Common myeloid progenitor, CD34-positive (primary cell): ENCODE data around the gene RNF113A.

Experiments used
- CTCF ChIA-PET: fragments of 350-600 bp; sonication (Branson Sonifier 250); formaldehyde crosslinking; loops from one replicate; lab custom pipeline; 2021; ENCODE audit warnings: antibody characterized with exemption; lab: Charles Lee
- POLR2A ChIA-PET: fragments of 350-600 bp; sonication (Branson Sonifier 250); formaldehyde crosslinking; loops from one replicate; lab custom pipeline; 2021; ENCODE audit warnings: antibody characterized with exemption; lab: Charles Lee
- DNase-seq, 3 donors: peaks; one replicate each; pipeline versions ENCODE4 v3.0.0 to v3.0.0-alpha.2; 2013
- H3K27ac ChIP-seq, 2 experiments: 1 replicate in 1 of 2; 2 replicates in 1 of 2; pipeline ENCODE4 v1.7.0; 2013; ENCODE audit warnings: inconsistent platforms in 2 of 2, low read length in 2 of 2, mild to moderate bottlenecking in 2 of 2, low read depth in 1 of 2, moderate library complexity in 1 of 2; ENCODE audit not compliant: severe bottlenecking in 2 of 2, insufficient read depth in 1 of 2, poor library complexity in 1 of 2
- H3K27me3 ChIP-seq, 5 experiments: replicated peaks in 2 of 5; 1 replicate in 3 of 5; 2 replicates in 2 of 5; pipeline versions ENCODE4 v1.6.1 to v1.7.0; 2013; ENCODE audit warnings: low read length in 4 of 5, mild to moderate bottlenecking in 2 of 5, moderate library complexity in 2 of 5, inconsistent platforms in 1 of 5; ENCODE audit not compliant: insufficient read depth in 5 of 5, control insufficient read depth in 4 of 5
- H3K36me3 ChIP-seq, 4 experiments: 1 replicate in 2 of 4; 2 replicates in 2 of 4; pipeline versions ENCODE4 v1.6.1 to v1.7.0; 2013; ENCODE audit warnings: low read length in 3 of 4, control low read depth in 1 of 4, mild to moderate bottlenecking in 1 of 4; ENCODE audit not compliant: control insufficient read depth in 4 of 4, insufficient read depth in 4 of 4
- H3K4me1 ChIP-seq, 4 experiments: 1 replicate in 3 of 4; 2 replicates in 1 of 4; pipeline versions ENCODE4 v1.6.1 to v1.7.1; 2013; ENCODE audit warnings: low read length in 3 of 4, mild to moderate bottlenecking in 3 of 4, control low read depth in 1 of 4, inconsistent platforms in 1 of 4, moderate library complexity in 1 of 4; ENCODE audit not compliant: control insufficient read depth in 4 of 4, insufficient read depth in 4 of 4; ENCODE audit errors: control extremely low read depth in 1 of 4
- H3K4me3 ChIP-seq, 7 experiments: 1 replicate in 4 of 7; 2 replicates in 3 of 7; pipeline versions ENCODE4 v1.5.1 to v1.7.0; 2013; ENCODE audit warnings: mild to moderate bottlenecking in 7 of 7, low read length in 6 of 7, moderate library complexity in 6 of 7, inconsistent platforms in 2 of 7, low read depth in 2 of 7, control low read depth in 1 of 7; ENCODE audit not compliant: insufficient read depth in 4 of 7, control insufficient read depth in 1 of 7; ENCODE audit errors: extremely low read depth in 1 of 7
- H3K9me3 ChIP-seq, 5 experiments: 1 replicate in 4 of 5; 2 replicates in 1 of 5; pipeline versions ENCODE4 v1.6.1 to v1.7.1; 2013; ENCODE audit warnings: low read length in 4 of 5, mild to moderate bottlenecking in 2 of 5, inconsistent platforms in 1 of 5, low read depth in 1 of 5, moderate library complexity in 1 of 5; ENCODE audit not compliant: control insufficient read depth in 4 of 5, insufficient read depth in 2 of 5; ENCODE audit errors: control extremely low read depth in 1 of 5
- whole genome bisulfite sequencing: methylation state at CpG from one replicate; pipeline ENCODE4 v1.1.5; 2013; ENCODE audit not compliant: insufficient coverage; 5-methylcytosine and 5-hydroxymethylcytosine counted together

Gene RNF113A

DNA sequence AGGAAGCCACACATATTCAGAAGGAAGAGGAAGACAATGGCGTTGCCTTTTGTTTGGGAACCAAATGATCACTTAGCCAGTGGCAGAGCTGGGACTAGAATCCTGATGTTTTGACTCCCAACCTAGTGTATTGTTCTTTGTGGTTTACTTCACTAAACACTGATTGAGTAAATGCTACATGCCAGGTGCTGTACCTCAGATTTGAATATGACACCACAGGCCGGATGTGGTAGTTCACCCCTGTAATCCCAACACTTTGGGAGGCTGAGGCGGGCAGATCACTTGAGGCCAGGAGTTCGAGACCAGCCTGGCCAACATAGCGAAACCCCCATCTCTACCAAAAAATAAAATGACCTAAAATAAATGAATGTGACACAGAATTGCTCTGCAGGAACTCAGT lies 8.5 kb upstream of the RNF113A start:
- H3K27ac ChIP-seq, result no peak overlapping the region
- no peak overlapping the region for H3K4me3 ChIP-seq
- H3K9me3 ChIP-seq, result no peaks in the 10 kb centered on the region
- H3K27me3 ChIP-seq, result no peaks in the 10 kb centered on the region
- ChIA-PET POLR2A (no interaction called here), CTCF (interaction anchor here (0.6 to 0.9 kb wide), 2 partner anchors 44 to 89 kb away, joined by 3 read pairs; partner anchors contain the start of gene RPL39)
- DNase-seq, result no peak
- H3K36me3 ChIP-seq, result peaks cover 0 to 8% (median 2%) of the 10 kb centered on the region in 4 experiments
- H3K4me1 ChIP-seq, result no peaks in the 10 kb centered on the region
- 80% methylated on average over 1 of the region's 5 CpGs for WGBS

DNA sequence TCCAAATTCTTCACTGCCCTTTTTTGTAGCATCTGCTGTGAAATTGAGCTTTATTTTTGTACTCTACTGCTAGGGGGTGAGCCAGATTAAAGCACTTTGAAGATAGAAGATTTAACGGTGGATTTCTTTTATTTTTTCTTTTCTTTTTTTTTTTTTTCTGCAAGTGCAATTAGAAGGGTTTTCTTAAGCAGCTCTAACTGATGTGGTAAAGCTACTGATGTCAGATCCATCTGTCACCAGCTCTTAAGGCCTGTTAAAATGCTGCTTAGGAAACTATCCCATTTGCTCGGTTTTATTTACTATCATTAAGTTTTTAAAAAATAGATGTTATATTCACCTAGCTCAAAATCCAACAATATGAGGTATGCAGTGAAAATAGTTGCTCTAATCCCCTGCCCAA lies 7.2 kb upstream of the RNF113A start:
- no CpG with 5 or more reads among the region's 2 CpGs for WGBS
- Histone ChIP-seq H3K27ac (no peak overlapping the region), H3K9me3 (no peaks in the 10 kb centered on the region), H3K36me3 (peaks cover 0 to 8% (median 2%) of the 10 kb centered on the region in 4 experiments), H3K4me1 (no peaks in the 10 kb centered on the region), H3K4me3 (no peak overlapping the region), H3K27me3 (no peaks in the 10 kb centered on the region)
- POLR2A ChIA-PET, result no interaction called here
- DNase-seq, result no peak
- CTCF ChIA-PET, result interaction anchor here (0.8 to 1.3 kb wide), 4 partner anchors 9 to 87 kb away, joined by 3 to 6 read pairs (median 4); partner anchors contain the start of gene RPL39

DNA sequence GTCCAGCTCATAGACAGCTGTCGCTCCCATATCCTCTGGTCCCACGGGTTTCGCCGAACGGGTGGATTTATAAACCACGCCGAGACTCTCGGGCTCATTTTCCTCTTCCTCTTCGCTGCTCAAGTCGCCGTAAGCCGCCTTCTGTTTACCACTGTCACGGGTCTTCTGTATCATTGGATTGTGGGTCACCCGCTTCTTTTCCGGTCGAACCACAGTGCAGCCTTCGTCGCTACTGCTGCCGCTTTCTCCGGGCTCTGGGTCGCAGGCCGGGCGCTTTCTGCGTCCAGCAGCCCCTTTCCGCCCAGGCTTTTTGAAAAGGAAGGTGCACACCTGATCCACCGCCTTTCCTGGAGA lies 311 bp downstream of the RNF113A start:
- H3K4me1 ChIP-seq, result peaks cover 0 to 14% (median 10%) of the 10 kb centered on the region in 4 experiments
- peak; percentile 34 to 71 (median 57) for DNase-seq
- H3K27me3 ChIP-seq, result peaks cover 0 to 10% (median 0%) of the 10 kb centered on the region in 5 experiments
- ChIA-PET CTCF (interaction anchor here (1.3 to 2.4 kb wide), 2 partner anchors 10 to 11 kb away, joined by 4 to 7 read pairs; no protein-coding TSS in a partner anchor), POLR2A (interaction anchor here (1.0 to 2.3 kb wide), 3 partner anchors 9 to 80 kb away, joined by 3 to 10 read pairs (median 4); partner anchors contain the start of gene RPL39)
- 37% methylated on average over 26 of the region's 26 CpGs for WGBS
- H3K9me3 ChIP-seq, result peaks cover 0 to 5% (median 0%) of the 10 kb centered on the region in 5 experiments
- H3K36me3 ChIP-seq, result peaks cover 0 to under 1% (median 0%) of the 10 kb centered on the region in 4 experiments
- peak overlapping the region; percentile 85 to 95 for H3K27ac ChIP-seq
- peak overlapping the region; percentile 72 to 93 (median 84) for H3K4me3 ChIP-seq

DNA sequence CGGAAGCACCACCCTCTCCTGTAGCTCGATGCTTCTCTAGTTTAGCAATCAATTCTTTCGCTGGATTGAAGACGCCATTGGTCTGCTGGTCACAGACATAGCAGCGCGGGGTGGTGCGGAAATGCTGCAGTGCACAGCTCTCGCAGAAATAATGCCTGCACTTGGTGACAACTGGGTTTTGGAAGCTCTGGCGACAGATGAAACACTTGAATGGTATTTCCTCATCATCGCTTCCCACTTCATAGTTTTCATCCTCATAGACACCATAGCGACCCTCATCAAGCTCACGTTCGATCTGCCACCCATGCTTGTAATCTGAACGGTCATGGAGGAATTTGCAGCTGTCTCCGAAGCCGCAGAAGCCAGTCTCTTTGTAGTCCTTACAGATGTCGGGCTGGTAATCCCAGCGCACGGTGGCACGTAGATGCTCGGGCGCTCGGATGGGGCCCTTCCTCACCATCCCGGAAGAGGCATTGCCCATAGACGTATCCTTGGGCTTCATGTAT lies 854 bp downstream of the RNF113A start:
- H3K4me3 ChIP-seq, result peak overlapping the region; percentile 72 to 93 (median 84)
- peak in 2 of 3 donors; percentile 35 to 48 for DNase-seq
- peak overlapping the region; percentile 85 to 95 for H3K27ac ChIP-seq
- peaks cover 0 to 14% (median 10%) of the 10 kb centered on the region in 4 experiments for H3K4me1 ChIP-seq
- POLR2A ChIA-PET, result interaction anchor here (1.0 to 2.3 kb wide), 4 partner anchors 9 to 79 kb away, joined by 3 to 10 read pairs (median 4); partner anchors contain the start of genes RPL39 and UPF3B
- peaks cover 0 to 10% (median 0%) of the 10 kb centered on the region in 5 experiments for H3K27me3 ChIP-seq
- H3K9me3 ChIP-seq, result peaks cover 0 to 5% (median 0%) of the 10 kb centered on the region in 5 experiments
- H3K36me3 ChIP-seq, result no peaks in the 10 kb centered on the region
- WGBS, result 31% methylated on average over 25 of the region's 25 CpGs
- CTCF ChIA-PET, result interaction anchor here (1.3 to 2.4 kb wide), 2 partner anchors 9 to 12 kb away, joined by 4 to 7 read pairs; no protein-coding TSS in a partner anchor

DNA sequence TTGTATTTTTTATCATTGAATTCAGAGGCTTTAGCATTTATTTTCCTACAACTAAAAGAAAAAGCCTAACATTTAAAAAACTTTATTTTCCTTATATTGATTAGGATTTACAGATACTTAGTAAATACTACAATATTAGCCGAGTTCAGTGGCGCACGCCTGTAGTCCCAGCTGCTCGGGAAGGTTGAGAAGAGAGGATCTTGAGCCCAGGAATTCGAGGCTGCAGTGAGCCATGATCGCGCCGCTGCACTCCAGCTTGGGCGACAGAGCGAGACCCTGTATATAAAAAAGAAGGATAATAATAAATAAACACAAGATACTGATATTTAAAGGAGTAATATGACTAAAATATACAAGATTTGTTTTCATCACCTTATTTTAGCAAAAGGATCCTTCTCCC lies 18.1 kb downstream of the RNF113A start:
- H3K27ac ChIP-seq, result peak overlapping the region; percentile 23 to 92
- peak overlapping the region in 4 of 7 experiments; percentile 25 to 81 (median 50) for H3K4me3 ChIP-seq
- ChIA-PET CTCF (no interaction called here), POLR2A (interaction anchor here (0.7 to 2.2 kb wide), 4 partner anchors 13 to 62 kb away, joined by 3 to 5 read pairs (median 4); partner anchors contain the start of genes NDUFA1, RNF113A and RPL39)
- peaks cover 0 to 10% (median 0%) of the 10 kb centered on the region in 5 experiments for H3K27me3 ChIP-seq
- no peak for DNase-seq
- peaks cover 4 to 11% (median 5%) of the 10 kb centered on the region in 4 experiments for H3K4me1 ChIP-seq
- peaks cover 0 to 8% (median 2%) of the 10 kb centered on the region in 4 experiments for H3K36me3 ChIP-seq
- no CpG with 5 or more reads among the region's 10 CpGs for WGBS
- no peaks in the 10 kb centered on the region for H3K9me3 ChIP-seq

DNA sequence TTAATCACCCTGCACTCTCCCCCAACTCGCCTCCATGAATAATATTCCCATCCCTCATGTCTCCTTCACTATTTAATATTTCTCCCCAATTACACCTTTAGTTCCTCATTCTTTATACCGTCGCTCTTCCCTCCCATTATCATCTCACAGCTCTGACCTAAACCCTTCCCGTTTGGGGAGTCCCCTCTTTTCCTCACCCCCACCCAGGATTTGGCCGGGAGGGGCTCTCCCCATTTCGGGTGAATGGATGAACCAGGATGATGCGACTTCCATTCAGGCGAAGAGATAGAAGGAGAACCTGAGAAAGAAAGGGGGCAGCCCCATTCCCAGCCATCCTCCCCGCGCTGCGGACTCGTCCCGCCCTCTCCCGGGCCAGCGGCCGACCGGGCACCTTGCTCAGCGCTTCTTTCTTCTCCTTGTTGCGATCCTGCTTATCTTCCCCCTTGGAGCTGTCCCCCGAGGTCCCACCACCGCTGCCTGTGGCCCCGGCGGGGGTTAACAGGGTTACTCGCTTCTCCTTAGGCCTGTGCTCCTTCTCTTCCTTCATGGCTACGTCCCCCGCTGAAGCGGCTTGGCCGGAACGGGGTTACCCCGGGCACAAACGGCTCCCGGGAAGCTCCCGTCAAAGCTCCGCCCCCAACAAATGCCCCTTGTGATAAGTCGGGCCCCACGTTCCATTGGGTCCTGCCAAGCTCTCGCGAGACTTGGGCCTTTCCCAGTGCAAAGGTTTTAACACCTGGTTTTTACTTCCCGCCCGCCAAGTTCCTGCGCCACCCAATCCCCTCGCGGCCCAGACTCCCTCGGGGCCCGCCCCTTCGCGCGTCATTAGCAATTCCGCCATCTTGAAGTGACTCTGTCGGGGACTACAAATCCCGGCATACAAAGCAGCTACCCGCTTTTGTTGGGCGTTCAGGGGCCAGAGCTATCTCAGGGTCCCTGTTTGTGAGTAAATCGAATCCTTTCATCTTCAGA lies 18.9 kb downstream of the RNF113A start, which contains the start of gene UPF3B:
Gene UPF3B (minus strand): TSS at position 582 of the 972 bp plus-strand sequence. CDS start 35 bp downstream, at position 547.
- H3K36me3 ChIP-seq, result peaks cover 0 to 8% (median 2%) of the 10 kb centered on the region in 4 experiments
- DNase-seq, result peak; percentile 97 to 98 (median 98)
- ChIA-PET POLR2A (interaction anchor here (0.7 to 2.2 kb wide), 4 partner anchors 14 to 61 kb away, joined by 3 to 5 read pairs (median 4); partner anchors contain the start of genes NDUFA1, RNF113A and RPL39), CTCF (no interaction called here)
- H3K4me1 ChIP-seq, result peaks cover 4 to 11% (median 5%) of the 10 kb centered on the region in 4 experiments
- WGBS, result 37% methylated on average over 47 of the region's 54 CpGs
- H3K27ac ChIP-seq, result peak within 1 kb of the TSS; percentile 91 to 92
- peak within 1 kb of the TSS; percentile 72 to 91 (median 88) for H3K4me3 ChIP-seq
- peaks cover 0 to 10% (median 0%) of the 10 kb centered on the region in 5 experiments for H3K27me3 ChIP-seq
- H3K9me3 ChIP-seq, result no peaks in the 10 kb centered on the region
